Measurements from ENCODE around the gene LTBP3.
A peak's percentile ranks its signal among the peaks of the same experiment; 100 is the strongest.

LTBP3 gene

DNA sequence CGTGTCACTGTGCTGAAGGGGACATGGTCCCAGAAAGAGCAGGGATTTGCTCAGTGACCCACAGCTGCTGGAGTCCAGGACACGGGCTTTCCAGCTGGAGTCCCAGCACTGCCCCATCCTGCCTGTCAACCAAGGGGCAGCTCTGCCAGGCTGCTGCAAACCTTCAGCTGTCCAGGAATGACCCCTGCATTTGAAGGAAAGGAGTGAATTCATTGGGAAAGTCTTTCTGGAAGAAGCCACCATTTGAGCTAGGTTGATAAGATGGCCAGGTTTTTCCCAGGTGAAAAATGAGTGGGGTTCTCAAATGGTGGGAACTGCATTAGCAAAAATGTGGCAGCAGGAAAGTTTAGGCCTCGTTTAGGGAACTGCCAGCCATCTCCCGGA lies 28.1 kb upstream of the LTBP3 start:
- no peak for DNase-seq

DNA sequence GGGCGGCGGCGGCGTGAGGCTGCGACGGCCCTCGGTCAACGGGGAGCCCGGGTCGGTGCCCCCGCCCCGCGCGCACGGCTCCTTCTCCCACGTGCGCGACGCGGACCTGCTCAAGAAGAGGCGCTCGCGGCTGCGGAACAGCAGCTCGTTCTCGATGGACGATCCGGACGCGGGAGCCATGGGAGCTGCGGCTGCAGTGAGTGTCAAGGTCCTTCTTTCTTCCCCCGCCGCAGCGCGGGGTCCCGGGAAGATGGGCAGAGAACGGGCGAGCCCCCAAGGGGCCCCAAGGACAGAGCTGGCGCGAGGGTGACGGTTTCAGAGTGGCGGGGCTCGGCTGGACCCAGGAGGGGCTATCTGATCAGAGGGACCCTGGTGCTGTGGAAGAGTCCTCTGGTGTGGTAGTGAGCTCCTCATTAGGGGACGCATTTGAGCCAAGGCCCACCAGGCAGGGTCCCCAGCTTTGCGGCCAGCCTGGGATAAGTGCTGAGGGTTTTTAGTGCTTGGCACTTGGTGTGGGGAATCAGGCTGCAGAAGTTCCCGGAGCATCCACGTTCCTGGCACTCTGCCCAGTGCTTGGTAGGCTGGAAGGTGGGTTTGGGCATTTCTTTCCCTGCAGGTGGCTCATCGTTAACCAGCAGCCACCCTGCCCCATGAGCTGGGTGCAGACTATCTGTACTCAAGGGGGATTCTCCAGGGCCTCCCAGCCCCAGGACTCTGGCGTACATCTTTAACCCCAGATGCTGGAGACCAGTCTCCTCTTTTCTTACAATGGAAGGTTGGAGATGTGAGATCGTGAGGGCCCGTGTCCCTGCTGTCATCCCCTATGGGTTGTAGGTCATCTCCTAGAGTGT lies 27.5 kb upstream of the LTBP3 start:
- peak in 1 of 58 donors; percentile 37 for DNase-seq

DNA sequence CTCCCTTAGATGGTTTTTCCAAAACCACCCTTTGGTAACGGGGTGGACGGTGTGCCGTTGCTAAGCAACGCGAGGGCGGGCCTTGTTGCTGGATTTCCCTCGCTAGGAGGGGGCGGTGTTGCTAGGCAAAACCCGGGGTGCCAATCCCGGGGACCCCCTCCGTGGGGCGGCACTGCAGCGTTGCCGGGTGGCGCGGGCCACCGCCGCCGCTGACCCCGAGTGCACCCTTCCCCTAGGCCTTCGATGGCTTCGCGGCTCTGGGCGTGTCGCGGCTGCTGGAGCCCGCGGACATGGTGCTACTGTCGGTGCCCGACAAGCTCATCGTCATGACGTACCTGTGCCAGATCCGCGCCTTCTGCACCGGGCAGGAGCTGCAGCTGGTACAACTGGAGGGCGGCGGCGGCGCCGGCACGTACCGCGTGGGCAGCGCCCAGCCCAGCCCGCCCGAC lies 26.6 kb upstream of the LTBP3 start:
- DNase-seq, result peak in 29 of 58 donors; percentile 17 to 80 (median 41)

DNA sequence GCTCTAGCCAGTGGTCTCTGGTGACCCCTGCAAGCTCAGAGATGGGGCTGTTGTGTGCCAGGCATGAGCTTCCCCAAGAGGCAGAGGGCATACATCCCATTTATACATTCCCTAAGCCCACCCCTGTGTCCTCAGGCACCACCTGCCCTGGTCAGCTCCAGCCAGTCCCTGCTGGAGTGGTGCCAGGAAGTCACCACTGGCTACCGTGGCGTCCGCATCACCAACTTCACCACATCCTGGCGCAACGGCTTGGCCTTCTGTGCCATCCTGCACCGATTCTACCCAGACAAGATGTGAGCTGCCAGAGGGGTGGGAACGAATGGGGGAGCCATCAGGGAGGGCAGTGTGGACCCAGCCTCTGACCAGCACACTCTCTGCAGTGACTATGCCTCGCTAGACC lies 25.9 kb upstream of the LTBP3 start:
- DNase-seq, result peak in 1 of 58 donors; percentile 10

DNA sequence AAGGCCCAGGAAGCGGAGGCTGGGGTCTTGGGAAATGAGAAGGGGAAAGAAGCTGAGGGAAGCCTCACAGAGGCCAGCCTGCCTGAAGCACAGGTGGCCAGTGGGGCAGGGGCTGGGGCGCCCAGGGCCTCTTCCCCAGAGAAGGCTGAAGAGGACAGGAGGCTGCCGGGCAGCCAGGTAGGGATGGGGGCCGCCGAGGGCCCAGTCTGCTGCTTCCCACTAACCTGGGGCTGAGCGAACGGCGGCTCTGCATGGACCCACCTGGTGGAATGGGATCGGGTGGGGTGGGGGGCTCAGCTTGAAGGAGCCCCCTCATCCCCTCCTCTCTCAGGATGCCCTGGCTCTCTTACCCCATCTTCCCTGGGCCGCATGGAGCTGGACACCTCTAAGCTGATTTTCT lies 25.4 kb upstream of the LTBP3 start:
- DNase-seq, result no peak

DNA sequence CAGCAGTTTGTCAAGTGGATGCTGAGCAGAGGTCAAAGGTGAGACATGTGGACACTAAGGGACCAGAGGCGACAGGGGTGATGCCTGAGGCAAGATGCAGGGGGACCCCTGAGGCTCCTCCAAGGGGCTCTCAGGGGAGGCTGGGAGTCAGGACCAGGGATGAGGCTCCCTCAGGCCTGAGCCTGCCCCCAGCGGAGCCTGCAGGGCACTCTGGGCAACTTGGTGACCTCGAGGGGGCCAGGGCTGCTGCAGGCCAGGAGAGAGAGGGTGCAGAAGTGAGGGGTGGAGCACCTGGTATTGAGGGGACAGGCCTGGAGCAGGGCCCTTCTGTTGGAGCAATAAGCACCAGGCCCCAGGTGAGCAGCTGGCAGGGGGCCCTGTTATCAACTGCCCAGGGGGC lies 23.8 kb upstream of the LTBP3 start:
- DNase-seq, result no peak

DNA sequence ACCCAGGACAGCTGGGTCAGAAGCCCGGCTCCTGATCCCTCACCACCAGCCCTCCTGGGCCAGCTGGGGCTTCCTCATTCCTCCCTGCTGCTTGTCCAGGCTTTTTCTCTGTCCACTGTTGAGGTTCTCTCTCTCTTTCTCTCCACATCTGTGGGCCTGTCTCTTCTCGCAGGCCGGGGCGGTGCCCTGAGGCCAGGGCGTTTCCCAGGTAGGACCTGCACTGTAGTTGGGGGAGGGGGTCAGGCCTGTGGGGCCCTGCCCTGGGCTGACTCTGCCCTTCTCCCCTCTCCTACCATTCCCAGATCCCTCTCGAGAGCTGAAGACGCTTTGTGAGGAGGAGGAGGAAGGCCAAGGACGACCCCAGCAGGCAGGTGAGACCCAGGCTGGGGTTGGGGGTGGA lies 22.6 kb upstream of the LTBP3 start:
- no peak for DNase-seq

DNA sequence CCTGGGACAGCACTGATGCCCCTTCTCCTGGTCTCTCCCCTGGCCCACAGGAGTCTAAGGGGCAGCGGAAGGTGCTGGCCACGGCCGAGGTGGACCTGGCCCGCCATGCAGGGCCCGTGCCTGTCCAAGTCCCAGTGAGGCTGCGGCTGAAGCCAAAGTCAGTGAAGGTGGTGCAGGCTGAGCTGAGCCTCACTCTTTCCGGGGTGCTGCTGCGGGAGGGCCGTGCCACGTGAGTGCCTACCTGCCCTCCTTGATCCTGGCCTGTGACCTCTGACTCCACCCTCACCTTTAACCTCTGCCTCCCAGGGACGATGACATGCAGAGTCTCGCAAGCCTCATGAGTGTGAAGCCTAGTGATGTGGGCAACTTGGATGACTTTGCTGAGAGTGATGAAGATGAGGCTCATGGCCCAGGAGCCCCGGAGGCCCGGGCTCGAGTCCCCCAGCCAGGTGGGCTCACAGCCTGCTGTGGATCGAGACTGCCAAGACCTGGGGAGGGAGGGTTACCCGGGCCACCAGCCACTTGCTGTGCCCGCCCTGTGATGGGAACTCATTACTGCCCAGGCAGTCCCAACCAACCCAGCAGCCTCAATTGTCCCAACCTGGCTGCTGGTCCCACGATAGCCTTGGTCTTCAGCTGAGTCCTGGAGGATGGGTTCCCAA lies 22.0 kb upstream of the LTBP3 start:
- no peak for DNase-seq

DNA sequence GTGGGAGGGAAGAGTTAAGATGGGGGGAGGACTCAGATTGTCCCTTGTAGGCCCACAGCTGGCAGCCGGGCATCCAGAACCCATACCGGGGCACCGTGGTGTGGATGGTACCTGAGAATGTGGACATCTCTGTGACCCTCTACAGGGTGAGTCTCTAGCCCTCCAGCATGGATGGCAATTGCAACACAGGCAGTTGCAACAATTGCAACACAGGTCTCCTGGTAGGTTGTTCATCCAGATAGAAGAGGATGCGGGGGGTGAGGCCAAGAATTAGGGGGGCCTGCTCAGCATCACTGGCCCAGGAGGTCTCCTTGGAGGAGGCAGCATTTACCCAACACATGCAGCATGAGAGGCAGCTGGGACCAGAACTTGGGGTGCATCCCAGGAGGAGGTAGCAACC lies 21.1 kb upstream of the LTBP3 start:
- no peak for DNase-seq

DNA sequence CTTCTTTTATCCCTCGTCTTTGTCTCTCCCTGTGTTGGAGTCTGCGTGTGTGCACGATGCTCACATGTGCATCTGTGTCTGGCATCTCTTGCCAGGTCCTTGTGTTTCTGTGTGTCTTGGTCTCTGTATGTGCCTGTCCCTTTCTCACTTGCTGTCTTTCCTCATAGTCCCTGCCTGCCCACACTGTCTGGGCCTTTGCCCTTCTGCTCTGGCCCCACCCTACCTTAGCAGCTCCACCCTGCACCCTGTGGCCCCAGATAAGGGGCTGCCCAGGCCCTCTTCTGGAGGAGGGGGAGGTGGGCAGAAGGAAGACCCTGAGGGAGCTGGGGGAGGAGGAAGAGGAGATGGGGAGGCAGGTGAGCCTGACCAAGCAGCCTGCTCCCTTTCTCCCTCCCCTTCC lies 20.5 kb upstream of the LTBP3 start:
- DNase-seq, result no peak

DNA sequence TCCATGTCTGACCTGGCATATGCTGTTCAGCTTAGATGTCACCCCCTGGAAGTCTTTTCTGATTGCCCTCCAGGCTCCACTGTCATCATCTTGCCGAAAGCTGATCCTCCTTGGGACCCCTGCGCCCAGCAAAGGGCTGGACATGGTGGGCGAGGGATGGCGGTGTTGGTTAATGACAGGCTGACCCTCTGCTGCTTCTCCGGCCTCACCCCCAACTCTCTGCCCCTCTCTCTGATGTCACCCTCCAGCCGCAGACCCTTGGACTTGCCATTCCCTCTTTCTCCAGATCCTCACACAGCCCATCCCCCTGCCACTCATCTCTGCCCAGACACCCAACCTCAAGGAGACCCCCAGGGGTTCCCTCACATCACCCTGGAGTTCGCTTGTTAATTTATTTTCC lies 20.0 kb upstream of the LTBP3 start:
- DNase-seq, result no peak

DNA sequence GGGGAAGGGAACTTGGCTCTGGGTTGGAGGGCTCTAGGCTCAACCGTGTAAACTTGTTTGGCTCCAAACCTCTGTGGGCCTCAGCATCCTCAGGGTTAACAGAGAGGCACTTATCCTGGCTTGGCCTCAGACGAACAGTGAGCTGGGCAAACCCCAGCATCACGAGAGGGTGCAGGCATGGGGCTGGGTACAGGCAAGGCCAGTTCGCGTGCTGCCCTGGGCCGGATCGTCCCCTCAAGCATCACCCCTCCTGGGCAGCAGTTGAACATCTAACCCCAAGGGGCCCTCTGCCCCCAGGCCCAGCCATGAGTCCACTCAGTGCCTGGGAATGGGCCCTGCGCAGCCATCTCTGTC lies 19.6 kb upstream of the LTBP3 start:
- no peak for DNase-seq

DNA sequence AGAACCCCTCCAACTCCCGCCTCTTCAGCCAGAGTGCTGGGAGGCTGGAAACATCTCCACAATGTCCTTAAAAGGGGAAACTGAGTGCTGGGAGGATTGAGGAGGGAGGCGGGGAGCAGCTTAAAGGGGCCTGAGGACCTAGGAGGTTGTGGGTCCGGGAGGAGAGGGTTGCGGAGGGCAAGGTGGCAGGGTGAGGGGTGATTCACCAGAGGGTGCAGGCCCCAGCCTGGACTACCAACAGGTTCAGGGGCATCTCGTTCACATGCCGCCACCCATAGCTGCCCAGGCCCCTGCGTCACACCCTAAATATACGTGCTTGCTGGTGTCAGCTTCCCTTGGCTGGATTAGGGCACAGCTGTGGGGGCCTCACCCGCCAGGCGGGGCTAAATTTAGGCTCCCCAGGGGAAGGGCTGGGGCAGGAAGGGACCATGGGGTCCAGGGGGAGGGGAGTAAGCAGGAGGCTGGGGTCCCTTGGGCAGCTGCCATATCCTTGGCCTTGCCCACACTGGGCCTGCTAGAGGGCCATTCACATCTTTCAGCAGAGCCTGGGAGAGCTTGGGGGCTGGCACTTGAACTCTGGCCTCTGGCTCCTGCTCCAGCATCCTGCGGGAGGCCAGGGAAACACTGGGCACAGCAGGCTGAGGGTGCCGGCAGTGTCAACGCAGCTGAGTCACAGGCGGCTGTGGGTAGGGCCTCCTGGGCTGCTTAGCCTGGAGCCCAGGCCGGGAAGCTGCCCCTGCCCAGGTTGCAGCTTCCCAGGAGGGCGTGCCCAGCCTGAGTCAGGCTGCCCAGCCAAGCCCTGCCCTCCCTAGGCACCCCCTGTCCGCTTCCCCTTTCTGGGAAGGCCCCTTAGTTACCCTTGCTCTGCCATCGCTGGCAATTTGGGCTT lies 19.0 kb upstream of the LTBP3 start:
- peak in 2 of 58 donors; percentile 29 to 44 for DNase-seq

DNA sequence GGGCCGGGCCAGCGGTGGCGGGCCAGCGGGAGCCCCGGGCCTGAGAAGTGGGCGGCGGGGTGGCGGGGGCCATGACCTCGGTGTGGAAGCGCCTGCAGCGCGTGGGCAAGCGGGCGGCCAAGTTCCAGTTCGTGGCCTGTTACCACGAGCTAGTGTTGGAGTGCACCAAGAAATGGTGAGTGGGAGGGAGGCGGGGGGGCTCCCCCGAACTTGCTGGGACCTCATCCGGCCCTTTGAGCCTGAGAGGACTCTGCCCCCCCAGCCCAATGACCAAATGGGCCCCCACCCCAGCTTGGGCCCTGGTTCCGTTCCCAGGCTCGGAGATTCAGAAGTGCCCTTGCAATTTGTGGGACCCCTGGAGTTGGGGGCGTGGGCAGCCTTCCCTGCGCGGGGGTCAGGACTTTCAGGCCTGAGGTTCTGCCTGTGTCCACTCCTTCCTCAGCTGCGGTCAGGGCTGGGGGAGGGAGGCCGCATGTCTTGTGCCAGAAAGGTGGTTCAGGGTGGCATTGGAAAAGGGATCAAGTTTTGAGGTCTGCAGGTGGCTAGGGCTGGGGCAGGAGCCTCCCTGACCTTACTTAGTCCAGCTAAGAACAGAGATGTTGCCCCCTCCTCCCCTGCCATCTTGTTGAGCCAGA lies 18.2 kb upstream of the LTBP3 start:
- DNase-seq, result no peak

DNA sequence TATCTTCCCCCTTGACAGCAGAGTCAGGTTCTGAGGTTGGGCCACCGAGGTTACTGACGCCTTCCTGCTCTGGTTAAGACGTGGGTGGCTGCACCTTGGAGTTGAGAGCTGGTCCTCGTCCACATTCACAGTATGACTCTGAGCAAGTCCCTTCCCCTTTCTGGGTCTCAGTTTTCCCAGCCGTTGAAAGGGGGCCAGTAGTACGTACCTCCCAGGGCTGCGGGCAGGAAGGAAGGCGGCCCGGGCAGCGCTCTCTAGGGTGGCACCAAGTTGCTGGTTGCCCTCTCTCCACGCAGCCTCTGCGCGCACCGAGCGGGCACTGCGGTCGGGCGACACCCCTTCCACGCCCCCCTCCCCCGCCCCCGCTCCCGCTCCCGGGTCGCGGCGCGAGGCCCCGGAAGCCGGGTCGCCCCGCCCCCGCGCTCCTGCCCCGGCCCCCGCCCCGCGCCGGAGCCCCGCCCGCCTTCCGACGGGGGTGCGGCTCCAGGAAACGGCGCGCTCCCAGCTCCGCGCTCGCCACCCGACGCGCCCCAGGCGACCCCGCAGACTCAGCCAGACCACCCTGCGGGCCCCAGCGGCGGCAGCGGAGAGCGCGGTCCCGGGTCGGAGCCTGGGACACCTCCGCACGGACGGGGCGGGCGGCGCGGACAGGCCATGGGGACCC lies 17.5 kb upstream of the LTBP3 start, which contains the start of gene EHBP1L1:
Gene EHBP1L1, plus strand, starts transcription at position 486 of the 664 bp plus-strand sequence. CDS start 250 bp downstream, outside the sequence.
- peak in 1 of 58 donors; percentile 24 for DNase-seq

DNA sequence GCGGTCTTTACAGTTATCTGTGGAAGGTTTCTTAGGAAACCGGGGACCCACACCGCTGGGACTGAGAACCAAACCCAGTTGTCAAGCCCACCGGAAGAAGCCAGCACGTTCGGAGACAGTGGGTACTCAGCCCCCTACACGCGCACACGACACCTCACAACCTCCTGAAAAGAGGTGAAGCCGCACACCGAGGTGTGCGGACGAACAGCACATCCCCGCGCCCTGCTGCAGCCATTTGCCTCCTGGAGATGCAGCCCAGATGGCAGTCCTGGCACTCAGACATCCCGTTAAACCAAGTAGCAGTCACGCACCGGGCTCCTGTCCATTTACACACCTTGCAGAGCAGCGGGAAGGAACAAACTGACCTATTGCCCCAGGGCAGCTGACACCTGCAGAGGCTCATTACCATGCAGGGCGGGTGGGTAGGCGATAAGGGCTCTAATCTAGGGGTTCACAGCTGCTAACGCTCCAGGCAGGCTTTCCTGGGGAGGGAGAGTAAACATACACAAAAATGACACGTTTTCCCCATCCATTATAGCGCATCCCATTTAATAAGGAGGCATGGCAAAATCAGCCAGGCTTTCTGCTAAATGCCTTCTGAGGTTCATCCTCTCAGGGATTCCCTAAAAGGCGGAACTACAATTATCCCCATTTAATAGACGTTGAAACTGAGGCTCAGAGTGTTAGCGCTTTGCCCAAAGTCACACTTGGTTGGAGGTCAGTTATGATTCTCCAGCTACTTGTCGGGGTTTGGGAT lies 16.8 kb upstream of the LTBP3 start:
- DNase-seq, result peak in 1 of 58 donors; percentile 37

DNA sequence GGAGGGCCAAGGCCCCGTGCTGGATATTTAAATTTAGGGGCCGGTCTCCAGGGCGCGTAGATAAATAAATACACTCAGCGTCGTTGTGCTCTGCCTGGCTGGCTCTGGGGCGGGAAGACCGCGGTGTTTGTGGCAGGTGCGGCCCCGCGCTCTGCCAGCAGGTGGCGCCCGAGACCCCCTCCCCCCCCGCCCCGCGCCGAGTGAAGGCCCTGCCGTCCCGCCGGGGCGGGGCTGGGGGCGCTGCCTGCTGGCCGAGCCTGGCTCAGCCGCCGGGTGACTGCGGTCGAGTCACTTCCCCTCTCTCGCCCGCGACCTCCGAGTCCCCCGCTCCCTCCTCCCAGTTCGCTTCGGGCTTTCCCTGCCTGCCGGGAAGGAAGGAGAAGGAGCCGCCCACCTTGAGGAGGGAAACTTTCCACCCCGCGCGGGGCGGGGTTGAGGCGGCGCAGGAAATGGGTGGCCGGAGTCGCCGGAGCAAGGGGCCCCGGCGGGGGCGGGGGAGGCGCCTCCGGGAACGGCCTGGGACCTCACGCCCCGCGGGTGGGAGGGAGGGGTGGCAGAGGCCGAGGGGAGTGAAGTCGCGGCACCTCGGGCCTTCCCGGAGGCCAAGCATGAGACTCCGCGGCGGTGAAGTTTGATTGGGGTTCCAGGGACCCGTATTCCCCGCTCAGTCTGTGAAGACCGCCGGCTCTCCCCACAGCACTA lies 16.1 kb upstream of the LTBP3 start:
- DNase-seq, result peak in 57 of 58 donors; percentile 19 to 87 (median 68)

DNA sequence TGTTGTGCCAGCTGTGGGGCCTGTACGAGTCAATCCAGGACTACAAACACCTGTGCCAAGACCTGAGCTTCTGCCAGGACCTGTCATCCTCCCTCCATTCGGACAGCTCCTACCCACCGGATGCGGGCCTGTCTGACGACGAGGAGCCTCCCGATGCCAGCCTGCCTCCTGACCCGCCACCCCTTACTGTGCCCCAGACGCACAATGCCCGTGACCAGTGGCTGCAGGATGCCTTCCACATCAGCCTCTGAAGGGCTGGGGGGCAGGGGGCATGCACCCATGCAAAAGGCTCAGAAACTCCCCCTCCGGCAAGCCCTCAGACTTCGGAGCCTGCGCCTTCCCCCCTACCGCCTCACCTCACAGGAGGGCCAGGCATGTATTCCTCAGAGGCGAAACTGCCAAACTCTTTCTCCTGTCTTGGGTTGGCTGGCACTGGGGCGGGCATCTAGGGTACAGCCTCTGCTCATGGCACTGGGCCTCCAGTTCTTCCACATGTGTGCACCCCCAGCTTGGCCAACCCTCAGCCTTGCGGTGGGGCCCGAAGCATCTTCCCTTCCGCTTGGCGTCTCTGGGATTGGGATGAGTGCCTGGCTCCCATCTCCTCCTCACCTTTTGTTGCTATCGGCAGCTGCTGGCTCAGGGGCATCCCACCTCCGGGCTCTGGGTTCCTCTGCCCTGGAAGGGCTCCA lies 15.4 kb upstream of the LTBP3 start:
- peak in 3 of 58 donors; percentile 44 to 51 (median 46) for DNase-seq
